Right forelimb (tissue), 1 donor: ENCODE data around the gene CREB3.

ENCODE experiments used
- DNase-seq: peaks from one replicate; pipeline ENCODE4 v3.0.0-alpha.2; 2018

CREB3 gene

GRCh38 chr9:35728041-35728971, 4.2 kb upstream of the CREB3 start:
- DNase-seq, result peak; percentile 63

GRCh38 chr9:35729101-35729500, 3.4 kb upstream of the CREB3 start:
- no peak for DNase-seq

GRCh38 chr9:35729700-35730485, 2.6 kb upstream of the CREB3 start:
- no peak for DNase-seq

GRCh38 chr9:35730486-35730854, 2.0 kb upstream of the CREB3 start:
- DNase-seq, result no peak

- no peak for DNase-seq
Measured at GRCh38 chr9:35731415-35732184, 866 bp upstream of the CREB3 start.

- no peak for DNase-seq
Measured at GRCh38 chr9:35732800-35733541, 505 bp downstream of the CREB3 start.

- no peak for DNase-seq
Measured at GRCh38 chr9:35734096-35734495, 1.6 kb downstream of the CREB3 start.

GRCh38 chr9:35736201-35736633, 3.8 kb downstream of the CREB3 start:
- DNase-seq, result peak; percentile 69

- no peak for DNase-seq
Measured at GRCh38 chr9:35737143-35737542, 4.7 kb downstream of the CREB3 start.

GRCh38 chr9:35738186-35738585, 5.7 kb downstream of the CREB3 start:
- no peak for DNase-seq

- no peak for DNase-seq
Measured at GRCh38 chr9:35738924-35739323, 6.5 kb downstream of the CREB3 start.

- no peak for DNase-seq
Measured at GRCh38 chr9:35740243-35740642, 7.8 kb downstream of the CREB3 start.

GRCh38 chr9:35741740-35742139, 9.3 kb downstream of the CREB3 start:
- no peak for DNase-seq

GRCh38 chr9:35743452-35743851, 11.0 kb downstream of the CREB3 start:
- DNase-seq, result no peak

- DNase-seq, result no peak
Measured at GRCh38 chr9:35743880-35744518, 11.5 kb downstream of the CREB3 start.

GRCh38 chr9:35745569-35745968, 13.1 kb downstream of the CREB3 start:
- DNase-seq, result no peak

GRCh38 chr9:35746583-35746982, 14.1 kb downstream of the CREB3 start:
- no peak for DNase-seq

GRCh38 chr9:35748242-35748857, 15.9 kb downstream of the CREB3 start:
- DNase-seq, result no peak

- DNase-seq, result peak; percentile 87
Measured at GRCh38 chr9:35748858-35749514, 16.5 kb downstream of the CREB3 start, which contains the start of the genes GBA2 and RGP1. Gene GBA2 (minus strand): TSS chr9:35749228. CDS start chr9:35748704, 524 bp downstream. Gene RGP1 (plus strand): TSS chr9:35749287. CDS start chr9:35749756, 469 bp downstream.

- no peak for DNase-seq
Measured at GRCh38 chr9:35749515-35750255, 17.2 kb downstream of the CREB3 start.
